Osteocyte (in vitro differentiated cells): ENCODE data around the gene BICDL2. TPM values are rescaled to one million over a fixed set of nuclear protein-coding genes. Genes with fewer than 3 reads are reported as not detected.

Experiments
- DNase-seq: peaks from one replicate; pipeline ENCODE4 v3.0.0; 2021; ENCODE audit warnings: mixed read lengths; ENCODE audit not compliant: unreplicated experiment; ENCODE audit errors: extremely low spot score
- H3K27ac Mint-ChIP-seq: one replicate; pipeline ENCODE4 v1.8.0; 2021; ENCODE audit warnings: mild to moderate bottlenecking, mixed read lengths; ENCODE audit not compliant: unreplicated experiment
- H3K27me3 Mint-ChIP-seq: one replicate; pipeline ENCODE4 v1.8.0; 2021; ENCODE audit warnings: mixed read lengths; ENCODE audit not compliant: unreplicated experiment
- H3K36me3 Mint-ChIP-seq: one replicate; pipeline ENCODE4 v1.8.0; 2021; ENCODE audit warnings: mixed read lengths; ENCODE audit not compliant: unreplicated experiment
- H3K4me1 Mint-ChIP-seq: one replicate; pipeline ENCODE4 v1.8.0; 2021; ENCODE audit warnings: mixed read lengths; ENCODE audit not compliant: unreplicated experiment
- H3K4me3 Mint-ChIP-seq: one replicate; pipeline ENCODE4 v1.8.0; 2021; ENCODE audit warnings: mild to moderate bottlenecking, moderate library complexity, mixed read lengths; ENCODE audit not compliant: unreplicated experiment
- H3K9me3 Mint-ChIP-seq: one replicate; pipeline ENCODE4 v1.8.0; 2021; ENCODE audit warnings: mixed read lengths; ENCODE audit not compliant: unreplicated experiment
- total RNA-seq: library from RNA; stranded (reverse); gene quantifications from 2 replicates; pipeline ENCODE4 v1.2.1, GENCODE V29; 2021
- TF ChIP-seq, protein P1 (sequence below): fragments of 200-600 bp; sonication (generic); IDR thresholded peaks from 2 replicates; pipeline ENCODE4 v1.5.0; 2021; ENCODE audit warnings: antibody characterized with exemption, mild to moderate bottlenecking, moderate library complexity

Gene BICDL2
- total RNA-seq, 1 donor from 2014 or later = not detected

DNA sequence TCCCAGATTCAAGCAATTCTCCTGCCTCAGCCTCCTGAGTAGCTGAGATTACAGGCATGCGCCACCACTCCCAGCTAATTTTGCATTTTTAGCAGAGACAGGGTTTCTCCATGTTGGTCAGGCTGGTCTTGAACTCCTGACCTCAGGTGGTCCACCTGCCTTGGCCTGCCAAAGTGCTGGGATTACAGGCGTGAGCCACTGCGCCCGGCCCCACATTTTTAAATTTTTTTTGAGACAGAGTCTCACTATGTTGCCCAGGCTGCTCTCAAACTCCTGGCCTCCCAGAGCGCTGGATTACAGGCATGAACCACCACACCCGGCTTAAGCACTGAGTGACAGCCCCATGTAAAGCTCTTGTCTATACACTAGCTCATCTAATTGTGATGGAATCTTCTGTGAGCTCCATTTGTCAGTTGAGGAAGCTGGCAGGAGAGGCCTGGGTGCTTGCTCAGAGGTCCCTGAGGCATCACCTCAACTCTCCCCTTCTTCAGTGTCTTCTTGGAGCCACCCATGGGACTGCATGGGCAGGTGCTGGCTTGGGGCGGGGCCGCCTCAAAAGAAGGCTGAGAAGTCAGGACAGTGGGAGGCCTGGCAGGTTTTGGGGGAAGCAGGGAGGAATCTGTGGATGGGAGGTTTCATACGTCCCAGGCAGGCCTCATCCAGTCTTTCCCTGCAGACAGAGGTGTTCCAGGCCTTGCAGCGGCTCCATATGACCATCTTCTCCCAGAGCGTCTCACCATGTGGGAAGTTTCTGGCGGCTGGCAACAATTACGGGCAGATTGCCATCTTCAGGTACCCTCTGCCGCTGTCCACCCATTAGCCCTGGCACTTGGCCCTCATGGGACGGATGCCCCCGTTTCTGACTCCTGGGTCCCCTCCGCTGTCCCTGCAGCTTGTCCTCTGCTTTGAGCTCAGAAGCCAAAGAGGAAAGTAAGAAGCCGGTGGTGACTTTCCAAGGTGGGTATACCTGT lies 11.4 kb downstream of the BICDL2 start:
- no peak for DNase-seq
- Mint-ChIP-seq H3K27me3 (no peaks in the 10 kb centered on the region), H3K9me3 (no peaks in the 10 kb centered on the region), H3K4me1 (peaks cover 27% of the 10 kb centered on the region), H3K4me3 (peak overlapping the region; percentile 86), H3K36me3 (peaks cover 2% of the 10 kb centered on the region), H3K27ac (no peak overlapping the region)
- TF ChIP-seq, protein P1, sequence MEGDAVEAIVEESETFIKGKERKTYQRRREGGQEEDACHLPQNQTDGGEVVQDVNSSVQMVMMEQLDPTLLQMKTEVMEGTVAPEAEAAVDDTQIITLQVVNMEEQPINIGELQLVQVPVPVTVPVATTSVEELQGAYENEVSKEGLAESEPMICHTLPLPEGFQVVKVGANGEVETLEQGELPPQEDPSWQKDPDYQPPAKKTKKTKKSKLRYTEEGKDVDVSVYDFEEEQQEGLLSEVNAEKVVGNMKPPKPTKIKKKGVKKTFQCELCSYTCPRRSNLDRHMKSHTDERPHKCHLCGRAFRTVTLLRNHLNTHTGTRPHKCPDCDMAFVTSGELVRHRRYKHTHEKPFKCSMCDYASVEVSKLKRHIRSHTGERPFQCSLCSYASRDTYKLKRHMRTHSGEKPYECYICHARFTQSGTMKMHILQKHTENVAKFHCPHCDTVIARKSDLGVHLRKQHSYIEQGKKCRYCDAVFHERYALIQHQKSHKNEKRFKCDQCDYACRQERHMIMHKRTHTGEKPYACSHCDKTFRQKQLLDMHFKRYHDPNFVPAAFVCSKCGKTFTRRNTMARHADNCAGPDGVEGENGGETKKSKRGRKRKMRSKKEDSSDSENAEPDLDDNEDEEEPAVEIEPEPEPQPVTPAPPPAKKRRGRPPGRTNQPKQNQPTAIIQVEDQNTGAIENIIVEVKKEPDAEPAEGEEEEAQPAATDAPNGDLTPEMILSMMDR = no peak

DNA sequence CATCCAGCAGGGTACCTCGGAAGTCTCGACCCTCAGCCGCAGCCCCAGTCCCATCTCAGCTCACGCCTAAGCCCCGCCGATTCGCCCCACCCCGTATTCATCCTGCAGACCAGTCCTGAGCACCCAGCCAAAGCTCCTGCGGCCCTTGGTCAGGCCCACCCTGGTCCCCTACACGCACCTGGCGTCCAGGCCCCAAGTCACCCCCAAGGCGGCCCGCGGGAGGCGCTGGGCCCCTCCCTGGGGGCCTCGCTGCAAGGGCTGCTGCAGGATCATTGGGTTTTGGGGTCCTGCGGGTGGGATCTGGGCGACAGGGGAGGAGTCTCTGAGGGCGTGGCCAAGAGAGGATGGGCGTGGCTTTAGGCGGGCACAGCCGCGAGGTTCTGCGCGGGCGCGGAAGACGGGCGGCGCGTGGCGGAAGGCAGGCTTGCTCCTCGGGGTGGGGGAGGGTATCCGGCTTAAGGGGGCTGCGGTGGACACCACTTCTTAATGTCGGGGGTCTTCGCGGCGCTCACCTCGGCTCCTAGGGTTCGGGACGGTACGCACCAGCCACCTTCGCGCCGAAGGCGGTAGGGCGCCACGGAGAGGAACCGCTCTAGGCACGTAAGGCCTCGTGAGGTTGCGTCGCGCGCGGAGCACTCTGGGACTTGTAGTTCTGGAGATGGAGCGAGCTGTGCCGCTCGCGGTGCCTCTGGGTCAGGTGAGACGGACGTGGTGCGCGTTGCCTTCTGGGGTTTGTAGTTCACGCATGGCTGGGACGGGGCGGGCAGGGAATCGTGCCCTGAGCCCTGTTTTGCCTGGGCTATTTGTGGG lies 12.9 kb downstream of the BICDL2 start, which contains the start of the genes HCFC1R1 and THOC6:
Gene HCFC1R1 (minus strand): TSS at position 274 of the 810 bp plus-strand sequence. CDS start 1 bp downstream, at position 273.
Gene THOC6 (plus strand): TSS at position 367 of the 810 bp plus-strand sequence. CDS start 292 bp downstream, at position 659.
- Mint-ChIP-seq H3K27me3 (peaks cover 2% of the 10 kb centered on the region), H3K36me3 (peaks cover 2% of the 10 kb centered on the region), H3K4me1 (peaks cover 33% of the 10 kb centered on the region), H3K4me3 (peak within 1 kb of the TSS; percentile 86), H3K9me3 (no peaks in the 10 kb centered on the region), H3K27ac (peak within 1 kb of the TSS; percentile 96)
- TF ChIP-seq, protein P1 = no peak
- peak; percentile 97 for DNase-seq

DNA sequence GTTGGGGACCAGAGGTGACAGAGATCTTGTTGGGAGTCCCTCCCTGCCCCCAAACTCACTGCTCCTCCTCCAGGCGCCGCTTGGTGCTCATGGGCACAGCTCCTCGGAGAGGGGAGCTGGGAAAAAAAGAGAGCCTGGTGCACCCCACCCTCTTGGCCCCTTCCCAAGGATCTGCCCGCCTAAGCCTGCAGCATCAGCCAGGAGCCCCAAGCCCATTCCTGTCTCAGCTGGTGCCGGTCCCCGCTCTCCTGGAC lies 13.4 kb downstream of the BICDL2 start:
- peak; percentile 90 for DNase-seq
- H3K4me1 Mint-ChIP-seq = peaks cover 35% of the 10 kb centered on the region
- peaks cover 2% of the 10 kb centered on the region for H3K36me3 Mint-ChIP-seq
- peak overlapping the region; percentile 96 for H3K27ac Mint-ChIP-seq
- TF ChIP-seq, protein P1 = no peak
- peaks cover 2% of the 10 kb centered on the region for H3K27me3 Mint-ChIP-seq
- H3K9me3 Mint-ChIP-seq = no peaks in the 10 kb centered on the region
- peak overlapping the region; percentile 86 for H3K4me3 Mint-ChIP-seq

DNA sequence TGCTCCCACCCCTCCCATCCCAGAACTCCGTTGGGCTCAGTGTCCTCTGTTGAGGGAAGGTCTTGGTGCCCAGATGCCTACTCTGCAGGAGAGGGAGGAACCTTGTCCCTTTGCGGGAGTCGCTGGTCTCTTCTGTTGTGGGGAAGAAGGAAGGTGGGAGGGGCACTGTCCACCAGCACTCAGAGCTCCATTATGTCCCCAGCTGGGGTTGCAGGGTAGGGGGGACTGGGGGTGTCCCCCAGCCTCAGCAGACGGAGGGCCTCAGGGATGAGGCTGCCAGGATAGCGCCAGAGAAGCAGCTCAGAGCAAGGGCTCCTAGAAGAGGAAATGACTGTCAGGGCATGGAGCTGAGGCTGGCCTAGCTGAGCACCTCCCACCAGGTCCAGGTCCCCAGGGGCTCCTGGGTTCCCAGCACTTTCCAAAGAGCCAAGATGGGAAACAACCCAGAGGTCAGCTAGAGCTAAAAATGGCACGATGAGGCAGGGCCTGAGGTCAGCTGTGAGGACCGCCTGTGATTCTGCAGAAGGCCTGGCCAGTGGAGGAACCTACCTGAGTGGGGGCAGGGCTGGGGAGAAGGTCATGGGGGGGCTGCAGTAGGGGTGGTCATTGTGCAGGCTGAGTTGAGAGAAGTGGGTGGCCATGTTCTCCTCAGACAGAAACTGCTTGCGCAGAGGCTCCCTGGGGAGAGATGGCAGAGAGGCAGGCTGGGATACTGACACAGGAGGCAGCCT lies 13.9 kb downstream of the BICDL2 start:
- TF ChIP-seq, protein P1 = no peak
- Mint-ChIP-seq H3K27ac (peak overlapping the region; percentile 96), H3K36me3 (peaks cover 2% of the 10 kb centered on the region), H3K9me3 (no peaks in the 10 kb centered on the region), H3K4me1 (peaks cover 40% of the 10 kb centered on the region), H3K4me3 (peak overlapping the region; percentile 86), H3K27me3 (peaks cover 2% of the 10 kb centered on the region)
- no peak for DNase-seq
